HepG2 (cell line): ENCODE data around the gene KCNK18.

Source experiments
- ETV5 ChIP-seq: IDR thresholded peaks from 2 replicates; pipeline ENCODE4 v1.6.1; 2018; ENCODE audit warnings: missing biosample characterization, missing genetic modification reagents, inconsistent platforms, borderline replicate concordance
- GLI4 ChIP-seq: sonication (generic); formaldehyde crosslinking; IDR thresholded peaks from 2 replicates; pipeline ENCODE4 v1.5.1; 2020; ENCODE audit warnings: missing genetic modification reagents, mild to moderate bottlenecking, moderate library complexity, borderline replicate concordance
- TF ChIP-seq, protein P1 (sequence below): sonication (generic); formaldehyde crosslinking; IDR thresholded peaks from 2 replicates; pipeline ENCODE4 v1.5.0; 2020; ENCODE audit warnings: mild to moderate bottlenecking, missing genetic modification reagents, moderate library complexity
- TF ChIP-seq, protein P2 (sequence below): sonication (generic); formaldehyde crosslinking; IDR thresholded peaks from 2 replicates; pipeline ENCODE4 v1.8.0; 2022; ENCODE audit warnings: missing genetic modification reagents, mild to moderate bottlenecking, borderline replicate concordance

DNA sequence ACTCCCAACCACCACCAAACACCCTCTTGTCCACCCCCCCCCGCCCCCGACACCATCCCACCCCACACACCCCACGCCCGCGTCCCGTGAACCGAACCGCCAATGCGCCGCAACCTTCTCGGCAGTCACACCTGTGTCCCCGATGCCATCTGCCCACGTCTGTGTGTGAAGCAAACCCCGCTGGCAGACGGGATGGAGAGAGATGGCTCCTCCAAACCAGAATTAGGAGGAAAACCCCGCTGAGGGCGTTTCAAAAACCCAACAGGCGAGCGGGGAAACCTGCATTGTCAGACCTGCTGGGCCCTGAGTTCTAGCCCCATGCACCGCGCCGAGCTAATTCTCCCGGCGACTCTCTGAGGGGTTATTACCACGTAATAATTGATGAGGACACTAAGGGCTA is 28.6 kb upstream of the KCNK18 start:
- TF ChIP-seq, protein P1, sequence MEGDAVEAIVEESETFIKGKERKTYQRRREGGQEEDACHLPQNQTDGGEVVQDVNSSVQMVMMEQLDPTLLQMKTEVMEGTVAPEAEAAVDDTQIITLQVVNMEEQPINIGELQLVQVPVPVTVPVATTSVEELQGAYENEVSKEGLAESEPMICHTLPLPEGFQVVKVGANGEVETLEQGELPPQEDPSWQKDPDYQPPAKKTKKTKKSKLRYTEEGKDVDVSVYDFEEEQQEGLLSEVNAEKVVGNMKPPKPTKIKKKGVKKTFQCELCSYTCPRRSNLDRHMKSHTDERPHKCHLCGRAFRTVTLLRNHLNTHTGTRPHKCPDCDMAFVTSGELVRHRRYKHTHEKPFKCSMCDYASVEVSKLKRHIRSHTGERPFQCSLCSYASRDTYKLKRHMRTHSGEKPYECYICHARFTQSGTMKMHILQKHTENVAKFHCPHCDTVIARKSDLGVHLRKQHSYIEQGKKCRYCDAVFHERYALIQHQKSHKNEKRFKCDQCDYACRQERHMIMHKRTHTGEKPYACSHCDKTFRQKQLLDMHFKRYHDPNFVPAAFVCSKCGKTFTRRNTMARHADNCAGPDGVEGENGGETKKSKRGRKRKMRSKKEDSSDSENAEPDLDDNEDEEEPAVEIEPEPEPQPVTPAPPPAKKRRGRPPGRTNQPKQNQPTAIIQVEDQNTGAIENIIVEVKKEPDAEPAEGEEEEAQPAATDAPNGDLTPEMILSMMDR (CRISPR knock-in tag) = no peak
- TF ChIP-seq ETV5 (CRISPR knock-in tag) = no peak
- TF ChIP-seq, protein P2, sequence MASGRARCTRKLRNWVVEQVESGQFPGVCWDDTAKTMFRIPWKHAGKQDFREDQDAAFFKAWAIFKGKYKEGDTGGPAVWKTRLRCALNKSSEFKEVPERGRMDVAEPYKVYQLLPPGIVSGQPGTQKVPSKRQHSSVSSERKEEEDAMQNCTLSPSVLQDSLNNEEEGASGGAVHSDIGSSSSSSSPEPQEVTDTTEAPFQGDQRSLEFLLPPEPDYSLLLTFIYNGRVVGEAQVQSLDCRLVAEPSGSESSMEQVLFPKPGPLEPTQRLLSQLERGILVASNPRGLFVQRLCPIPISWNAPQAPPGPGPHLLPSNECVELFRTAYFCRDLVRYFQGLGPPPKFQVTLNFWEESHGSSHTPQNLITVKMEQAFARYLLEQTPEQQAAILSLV = no peak
- no peak for TF ChIP-seq GLI4
